GM15510 (cell line): ENCODE results near the gene DLGAP4.

ENCODE experiments used
- POLR2A ChIP-seq: IDR thresholded peaks from 3 replicates; pipeline ENCODE4 v1.6.1; 2011; ENCODE audit warnings: borderline replicate concordance; ENCODE audit not compliant: insufficient read length; ENCODE audit errors: extremely low read depth

Gene DLGAP4

GRCh38 chr20:36366623-36367369 is 60.7 kb downstream of the DLGAP4 start:
- no peak for TF ChIP-seq POLR2A

DNA sequence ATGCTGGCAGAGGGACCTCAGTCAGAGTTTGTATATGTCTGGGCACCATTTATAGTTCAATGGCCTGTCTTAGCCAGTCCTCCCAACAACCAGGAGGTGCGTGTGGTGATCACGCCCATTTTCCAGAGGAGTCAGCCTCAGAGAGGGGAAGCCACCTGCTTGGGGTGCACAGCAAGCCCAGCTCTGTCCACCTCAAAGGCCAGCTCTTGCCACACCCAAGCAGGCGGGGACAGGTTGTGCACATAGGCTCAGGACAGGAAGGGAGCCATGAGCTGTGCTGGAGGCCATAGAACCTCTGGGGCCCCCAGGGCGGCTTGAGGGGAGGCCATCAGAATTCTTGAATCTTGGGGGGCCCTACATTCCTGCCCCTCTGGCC is 61.2 kb downstream of the DLGAP4 start:
- no peak for TF ChIP-seq POLR2A

DNA sequence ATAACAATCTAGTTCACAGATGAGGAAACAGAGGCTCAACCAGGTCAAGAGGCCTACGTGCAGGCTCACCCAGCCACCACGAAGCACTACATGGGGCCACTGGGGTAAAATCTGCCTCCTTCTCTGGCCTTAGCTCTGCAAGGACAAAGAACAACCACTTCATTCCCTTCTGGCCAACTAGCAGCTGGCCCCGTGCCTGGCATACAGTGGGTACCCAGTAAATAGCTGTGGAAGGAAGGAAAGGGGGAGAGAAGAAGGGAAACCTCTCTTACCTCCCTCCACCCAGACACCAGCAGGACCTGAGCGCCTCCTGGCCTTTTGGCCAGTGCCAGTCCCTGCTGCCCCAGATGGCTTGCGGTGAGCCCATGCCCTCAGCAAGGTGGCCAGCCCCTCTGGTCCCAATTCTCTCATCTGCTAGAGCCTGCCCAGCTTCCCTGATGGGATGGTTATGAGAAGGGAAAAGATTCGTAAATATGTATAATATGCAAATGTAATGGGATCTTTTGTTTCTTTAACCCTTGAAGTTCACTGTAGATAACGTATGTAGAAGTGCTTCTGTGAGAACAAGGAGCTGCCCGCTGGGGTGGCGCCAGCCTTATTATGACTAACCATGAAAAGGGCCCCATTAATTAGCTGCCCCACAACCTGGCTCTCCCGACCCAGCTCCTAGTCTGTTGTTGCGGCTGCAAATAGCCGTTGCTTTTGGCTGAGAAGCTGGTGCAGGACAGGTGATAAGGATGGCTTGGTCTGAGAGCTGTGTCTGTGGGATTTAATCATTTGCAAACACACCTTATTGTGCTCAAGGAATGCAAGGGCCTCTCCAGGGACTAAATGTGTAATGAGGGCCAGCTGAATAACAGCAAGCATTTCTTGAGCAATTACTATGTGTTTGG is 62.0 kb downstream of the DLGAP4 start:
- TF ChIP-seq POLR2A, result no peak

DNA sequence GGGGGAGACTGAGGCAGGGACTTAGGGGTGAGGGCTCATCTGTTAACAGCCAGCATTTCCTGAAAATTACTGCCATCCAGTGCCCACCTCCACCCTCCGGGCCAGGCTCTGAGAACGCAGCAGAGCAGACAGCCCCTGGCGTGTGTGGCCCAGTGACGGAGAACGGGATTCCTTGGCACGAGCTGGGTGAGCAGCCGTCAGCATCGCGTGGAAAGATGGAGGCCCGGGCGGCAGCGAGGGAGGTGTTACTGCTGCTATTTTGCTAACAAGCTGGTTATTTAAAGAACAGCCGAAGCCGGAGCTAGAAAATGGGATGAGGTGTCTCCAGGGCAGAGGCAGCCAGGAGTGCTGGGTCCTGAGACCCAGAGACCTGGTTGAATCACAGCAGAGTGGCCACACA is 62.7 kb downstream of the DLGAP4 start:
- no peak for TF ChIP-seq POLR2A

- no peak for TF ChIP-seq POLR2A
Measured at GRCh38 chr20:36369739-36370138, 63.6 kb downstream of the DLGAP4 start.

DNA sequence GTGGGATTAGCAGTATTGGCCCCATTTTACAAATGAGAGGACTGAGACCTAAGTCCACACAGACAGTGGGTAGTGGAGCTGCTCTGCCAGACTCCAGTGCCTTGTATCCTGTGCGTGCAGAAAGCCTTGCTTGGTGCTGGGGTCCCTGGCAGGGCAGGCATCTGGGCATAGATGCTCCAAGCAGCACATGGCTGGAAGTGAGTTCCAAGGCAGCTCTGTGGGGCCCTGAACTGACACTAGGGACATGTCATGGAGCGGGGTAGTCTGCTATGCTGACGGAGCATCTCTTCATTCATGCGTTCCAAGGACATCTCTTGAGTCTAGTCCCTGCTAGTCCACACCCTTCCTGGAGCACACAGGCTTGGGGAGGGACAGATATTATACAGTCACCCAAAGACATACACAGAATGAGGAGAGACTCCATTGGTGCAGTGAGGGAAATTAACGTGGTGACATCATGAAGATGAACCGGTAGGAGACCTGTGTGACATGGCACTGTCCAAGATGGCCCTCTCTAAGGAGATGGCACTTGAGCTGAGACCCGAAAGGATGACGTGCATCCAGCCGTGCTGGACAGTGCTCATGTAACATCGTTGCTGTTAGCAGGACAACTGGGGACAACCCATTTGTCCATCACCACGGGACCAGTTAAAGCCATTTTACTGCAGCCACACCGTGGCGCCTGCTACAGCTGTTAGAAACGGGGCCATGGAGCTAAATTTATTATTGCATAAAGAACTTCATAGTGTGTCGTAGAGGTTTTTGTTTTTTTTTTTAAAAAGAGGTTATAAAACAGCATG is 65.1 kb downstream of the DLGAP4 start:
- no peak for TF ChIP-seq POLR2A

DNA sequence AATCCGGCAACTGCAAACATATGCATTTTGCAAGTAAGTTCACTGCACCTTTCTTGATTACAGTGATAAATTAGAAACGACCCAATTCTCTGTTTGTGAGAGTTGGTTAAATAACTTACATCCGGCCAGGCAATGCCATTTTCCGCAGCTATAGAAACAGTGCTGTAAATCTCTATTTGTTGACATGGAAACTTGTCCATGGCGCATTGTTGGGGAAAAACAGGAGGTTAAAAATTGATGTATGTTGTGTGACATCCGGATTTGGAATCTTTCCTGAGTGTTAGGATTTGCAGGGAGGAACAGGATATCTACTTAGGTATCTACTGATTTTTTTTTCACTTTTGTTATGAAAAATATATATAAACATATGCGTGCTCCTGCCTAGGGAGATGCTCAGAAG is 66.5 kb downstream of the DLGAP4 start:
- TF ChIP-seq POLR2A, result no peak

DNA sequence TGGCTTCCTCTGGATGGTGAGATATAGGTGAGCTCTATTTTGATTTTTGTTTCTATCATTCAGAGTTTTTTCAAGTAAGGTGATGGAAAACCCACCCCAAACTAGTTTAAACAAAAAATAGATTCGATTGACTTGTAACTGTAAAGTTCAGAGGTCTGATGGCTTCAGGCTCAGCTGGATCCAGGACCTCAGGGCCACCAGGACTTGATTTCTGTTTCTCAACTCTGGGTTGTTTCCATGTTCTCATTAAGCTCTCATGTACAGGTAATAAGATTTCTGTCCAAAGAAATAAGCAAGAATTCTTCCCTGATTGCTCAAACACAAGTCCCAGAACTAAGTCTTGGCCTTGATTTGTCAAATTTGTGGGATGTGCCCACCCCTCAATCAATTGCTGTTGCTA is 67.0 kb downstream of the DLGAP4 start:
- no peak for TF ChIP-seq POLR2A

DNA sequence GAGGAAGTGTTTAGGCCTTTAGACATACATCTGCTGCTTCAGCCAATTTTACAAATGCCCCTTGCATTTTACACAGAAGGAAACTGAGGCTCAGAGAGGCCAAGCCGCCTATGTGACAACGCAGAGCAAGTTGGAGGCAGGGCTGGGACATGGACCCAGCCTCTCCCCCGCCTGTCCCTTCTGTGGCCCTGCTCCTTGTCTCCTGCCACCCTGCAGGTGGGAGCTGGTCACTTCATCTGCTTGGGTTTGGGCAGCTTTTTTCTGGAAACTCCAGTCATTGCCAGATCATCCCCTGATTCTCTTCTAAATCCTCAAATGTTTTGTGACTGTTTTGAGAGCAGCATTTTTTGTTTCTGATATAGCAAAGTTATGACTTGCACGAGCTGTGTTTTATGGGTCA is 68.9 kb downstream of the DLGAP4 start:
- no peak for TF ChIP-seq POLR2A

- TF ChIP-seq POLR2A, result no peak
Measured at GRCh38 chr20:36377348-36378326, 71.5 kb downstream of the DLGAP4 start.

DNA sequence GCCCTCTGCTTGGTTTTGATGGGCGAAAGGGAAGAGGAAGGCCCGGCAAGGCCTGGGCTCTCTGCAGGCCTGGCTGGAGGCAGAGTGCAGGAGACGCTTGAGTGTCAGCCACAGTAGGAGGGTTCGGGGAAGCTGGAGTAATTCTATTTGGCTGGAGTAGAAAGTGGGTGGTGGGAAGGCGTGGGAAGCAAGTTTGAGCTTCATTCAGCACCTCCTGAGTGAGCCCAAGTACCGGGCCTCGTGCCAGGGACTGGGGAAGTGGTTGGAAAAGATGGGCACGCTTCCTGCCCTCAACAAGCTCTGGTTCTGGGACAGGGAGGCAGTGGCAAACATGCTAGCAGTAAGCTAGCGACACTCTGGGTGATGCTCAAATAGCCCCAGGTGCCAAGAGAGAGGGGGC is 72.5 kb downstream of the DLGAP4 start:
- no peak for TF ChIP-seq POLR2A

DNA sequence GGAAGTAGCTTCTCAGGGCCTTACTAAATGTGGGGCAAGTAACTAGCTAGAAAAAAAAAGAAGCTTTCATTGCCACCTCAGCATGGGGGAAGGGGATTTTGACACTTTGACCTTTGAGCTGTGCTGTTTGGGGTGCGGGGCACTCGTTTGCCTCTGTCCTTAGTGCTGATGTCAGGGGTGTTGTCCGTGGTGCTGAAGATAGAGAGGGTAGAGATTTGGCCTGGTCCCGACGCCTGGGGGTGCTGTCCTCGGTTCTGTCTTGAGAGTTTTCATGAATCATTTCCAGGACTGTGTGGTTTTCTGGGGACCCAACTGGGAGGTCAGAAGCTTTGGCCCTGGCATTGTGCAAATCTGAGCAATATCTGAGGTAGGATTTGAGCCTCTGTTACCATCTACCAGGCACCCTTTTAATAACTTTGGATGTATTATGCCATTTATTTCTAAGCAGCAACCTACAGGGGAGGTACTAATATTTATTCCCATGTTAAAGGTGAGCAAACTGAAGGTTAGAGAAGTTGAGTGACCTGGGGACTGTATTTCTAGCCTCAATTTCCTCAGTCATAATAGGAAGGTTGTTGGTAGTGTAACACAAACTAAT is 78.0 kb downstream of the DLGAP4 start:
- TF ChIP-seq POLR2A, result no peak

- no peak for TF ChIP-seq POLR2A
Measured at GRCh38 chr20:36385503-36385902, 79.4 kb downstream of the DLGAP4 start.

DNA sequence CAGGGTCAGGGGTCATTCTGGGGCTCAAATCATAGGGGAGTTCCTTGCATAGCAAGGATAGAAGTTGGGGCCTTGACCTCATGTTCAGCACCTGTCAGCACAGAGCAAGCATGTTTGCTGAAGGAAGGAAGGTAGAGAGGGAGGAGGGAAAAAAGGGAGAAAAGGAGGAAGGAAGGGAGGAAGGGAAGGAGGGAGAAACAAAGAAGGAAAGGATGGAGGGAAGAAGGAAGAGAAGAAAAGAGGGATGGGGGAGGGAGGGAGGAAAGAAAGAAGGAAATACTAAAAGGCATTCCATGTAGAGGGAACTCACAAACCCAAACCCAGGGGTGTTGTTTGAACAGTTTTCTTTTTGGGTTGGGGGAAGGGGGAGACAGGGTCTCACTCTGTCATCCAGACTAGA is 80.1 kb downstream of the DLGAP4 start:
- no peak for TF ChIP-seq POLR2A
